Neural progenitor cell (in vitro differentiated cells): ENCODE data around the gene TTC8.

ENCODE experiments used
- EZH2 ChIP-seq: fragments of 200-600 bp; sonication (generic); IDR thresholded peaks from 2 replicates; pipeline ENCODE4 v1.6.1; 2017; ENCODE audit warnings: antibody characterized with exemption, mild to moderate bottlenecking, moderate library complexity
- EZH2phosphoT487 ChIP-seq: fragments of 200-600 bp; sonication (generic); IDR thresholded peaks from 2 replicates; pipeline ENCODE4 v1.6.1; 2017; ENCODE audit warnings: antibody characterized with exemption
- TF ChIP-seq, protein P1 (sequence below): fragments of 200-600 bp; sonication (generic); IDR thresholded peaks from 2 replicates; pipeline ENCODE4 v1.5.1; 2017; ENCODE audit warnings: antibody characterized with exemption, mild to moderate bottlenecking

DNA sequence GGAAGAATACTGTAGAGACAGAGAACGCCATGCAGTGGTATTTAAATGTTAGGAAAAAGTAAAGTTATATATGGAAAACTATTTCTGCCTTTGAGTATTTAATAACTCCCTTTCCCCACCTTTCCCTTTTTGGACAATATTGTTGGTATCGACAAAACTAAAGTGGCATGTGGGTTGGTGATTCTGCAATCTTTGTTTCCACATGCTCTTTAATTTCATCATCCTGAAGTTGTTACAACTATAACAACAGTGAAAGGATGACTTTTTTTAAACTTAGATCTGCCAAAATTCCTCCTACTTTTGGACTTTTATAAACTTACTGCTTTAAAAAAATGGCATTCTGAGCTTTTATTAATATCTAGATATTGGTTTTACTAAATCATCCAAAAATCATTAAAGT lies 25.3 kb downstream of the TTC8 start:
- TF ChIP-seq, protein P1, sequence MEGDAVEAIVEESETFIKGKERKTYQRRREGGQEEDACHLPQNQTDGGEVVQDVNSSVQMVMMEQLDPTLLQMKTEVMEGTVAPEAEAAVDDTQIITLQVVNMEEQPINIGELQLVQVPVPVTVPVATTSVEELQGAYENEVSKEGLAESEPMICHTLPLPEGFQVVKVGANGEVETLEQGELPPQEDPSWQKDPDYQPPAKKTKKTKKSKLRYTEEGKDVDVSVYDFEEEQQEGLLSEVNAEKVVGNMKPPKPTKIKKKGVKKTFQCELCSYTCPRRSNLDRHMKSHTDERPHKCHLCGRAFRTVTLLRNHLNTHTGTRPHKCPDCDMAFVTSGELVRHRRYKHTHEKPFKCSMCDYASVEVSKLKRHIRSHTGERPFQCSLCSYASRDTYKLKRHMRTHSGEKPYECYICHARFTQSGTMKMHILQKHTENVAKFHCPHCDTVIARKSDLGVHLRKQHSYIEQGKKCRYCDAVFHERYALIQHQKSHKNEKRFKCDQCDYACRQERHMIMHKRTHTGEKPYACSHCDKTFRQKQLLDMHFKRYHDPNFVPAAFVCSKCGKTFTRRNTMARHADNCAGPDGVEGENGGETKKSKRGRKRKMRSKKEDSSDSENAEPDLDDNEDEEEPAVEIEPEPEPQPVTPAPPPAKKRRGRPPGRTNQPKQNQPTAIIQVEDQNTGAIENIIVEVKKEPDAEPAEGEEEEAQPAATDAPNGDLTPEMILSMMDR, result no peak
- TF ChIP-seq EZH2 (no peak), EZH2phosphoT487 (no peak)
